Right forelimb (tissue), 1 donor: ENCODE results near the gene SLC25A46.
A peak's percentile ranks its signal among the peaks of the same experiment; 100 is the strongest.
"Not testable (repeated sequence)": the region's sequence is repeated elsewhere in the genome, so short reads cannot be mapped to it uniquely, and the experiment has no call there.

Experiments
- DNase-seq: peaks from one replicate; pipeline ENCODE4 v3.0.0-alpha.2; 2018

SLC25A46 gene

GRCh38 chr5:110757118-110757729, 18.4 kb downstream of the SLC25A46 start:
- no peak for DNase-seq

DNA sequence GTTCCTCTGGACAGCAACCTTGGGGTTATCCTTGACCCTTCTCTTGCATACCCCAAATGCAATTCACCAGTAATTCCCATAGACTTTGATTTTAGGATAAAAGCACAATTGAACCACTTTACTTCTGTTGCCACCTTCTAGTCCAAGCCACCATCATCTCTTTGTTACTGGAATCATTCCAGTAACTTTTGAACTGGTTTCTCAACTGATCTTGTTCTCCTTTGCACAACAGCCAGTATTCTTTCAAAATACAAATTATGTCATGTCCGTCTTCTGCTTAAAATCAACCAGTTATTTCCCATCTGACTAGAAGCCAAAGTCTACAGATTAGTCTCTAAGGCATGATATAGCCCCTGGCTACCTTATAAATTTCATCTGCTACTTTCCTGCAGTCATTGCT, 21.4 kb downstream of the SLC25A46 start:
- DNase-seq: no peak

DNA sequence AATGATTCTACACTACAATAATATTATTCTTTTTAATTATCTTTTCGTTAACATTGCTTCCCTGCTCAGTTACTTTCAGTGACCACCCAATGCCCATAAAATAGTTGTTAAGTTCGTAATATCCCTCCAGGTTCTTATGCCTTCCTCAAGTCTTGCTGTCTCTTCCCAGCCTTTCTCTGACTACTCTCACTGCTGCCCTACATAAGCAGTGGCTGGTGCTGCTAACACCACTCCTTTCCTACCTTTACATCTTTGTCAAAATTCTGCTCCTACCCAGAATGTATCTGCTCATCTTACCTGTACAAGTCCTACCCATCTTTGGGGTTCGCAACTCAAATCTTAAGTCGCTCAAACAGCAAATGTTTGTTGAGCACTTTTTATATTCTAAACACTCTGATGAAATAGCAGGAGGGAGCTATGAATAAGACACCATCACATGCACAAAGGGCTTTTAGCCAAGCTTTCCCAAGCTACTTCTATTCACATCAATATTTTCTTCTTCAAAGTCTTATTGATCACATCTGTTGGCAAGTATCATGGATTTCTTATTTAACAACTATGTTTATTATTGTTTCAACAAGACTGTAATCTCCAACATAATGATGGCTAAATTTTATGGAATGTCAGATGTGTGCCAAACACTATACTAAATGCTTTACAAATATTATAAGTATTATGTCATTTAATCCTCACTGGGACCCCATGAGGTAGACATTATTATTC, 29.5 kb downstream of the SLC25A46 start:
- DNase-seq: no peak

DNA sequence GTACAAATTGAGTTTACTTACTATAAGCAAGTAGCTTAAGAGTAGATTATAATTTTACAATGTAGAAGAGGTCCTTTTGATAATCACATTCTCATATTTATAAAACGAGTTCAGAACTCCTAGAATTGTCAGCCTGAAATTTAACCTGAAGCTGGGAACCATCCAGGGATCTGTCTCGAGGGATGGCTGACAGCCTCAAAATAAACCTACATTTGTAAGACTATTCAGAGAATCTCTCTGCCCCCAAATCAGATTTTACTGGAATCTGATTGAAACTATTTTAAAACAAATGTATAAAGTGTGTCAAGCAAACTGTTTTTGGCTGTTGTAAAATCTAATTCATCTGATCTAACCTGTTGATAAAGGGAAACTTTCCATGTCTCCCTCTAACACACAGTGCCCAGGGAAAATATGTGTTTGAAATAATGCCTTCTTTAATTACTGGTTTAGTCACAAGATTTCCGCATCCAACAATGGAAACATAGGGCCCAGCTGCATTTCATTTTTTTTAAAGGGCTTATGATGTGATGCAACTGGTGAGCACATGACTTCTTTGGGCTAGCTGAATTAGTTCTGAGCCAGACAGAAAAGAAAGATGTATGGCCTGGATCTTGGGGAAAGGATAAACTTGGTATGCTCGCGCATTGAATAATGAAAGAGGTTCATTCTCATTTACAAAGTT, 30.3 kb downstream of the SLC25A46 start:
- no peak for DNase-seq

DNA sequence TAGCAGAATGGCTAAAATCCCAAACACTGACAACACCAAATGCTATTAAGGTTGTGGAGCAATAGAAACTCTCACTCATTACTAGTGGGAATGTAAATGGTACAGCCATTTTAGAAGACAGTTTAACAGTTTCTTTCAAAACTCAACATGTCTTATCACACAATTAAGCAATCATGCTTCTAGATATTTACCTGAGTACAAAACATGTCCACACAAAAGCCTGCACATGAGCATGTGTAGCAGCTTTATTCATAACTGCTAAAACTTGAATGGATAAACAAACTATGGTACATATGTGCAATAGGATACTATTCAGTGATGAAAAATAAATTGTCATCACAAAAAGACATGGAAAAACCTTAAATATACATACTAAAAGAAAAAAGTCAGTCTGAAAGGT, 31.5 kb downstream of the SLC25A46 start:
- DNase-seq: no peak

DNA sequence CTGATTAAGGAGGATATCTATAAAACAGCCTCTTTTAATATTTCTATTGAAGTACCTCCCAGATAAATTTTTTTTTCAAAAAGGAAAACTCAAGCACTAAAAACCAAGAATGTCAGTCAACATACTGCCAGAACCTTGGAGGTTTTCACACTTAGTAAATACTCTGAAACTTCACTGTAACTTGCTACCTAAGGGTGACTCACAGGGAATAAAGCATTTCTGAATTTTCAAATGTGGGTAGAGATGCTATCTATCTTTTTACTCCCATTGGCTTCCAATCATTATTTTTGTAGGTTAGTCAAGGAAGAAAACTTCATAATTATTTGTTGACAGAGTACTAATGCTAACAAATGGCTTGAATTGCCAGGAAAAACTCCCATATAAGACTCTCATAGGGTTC, 46.1 kb downstream of the SLC25A46 start:
- no peak for DNase-seq

- no peak for DNase-seq
Observed at GRCh38 chr5:110785356-110785755, 46.5 kb downstream of the SLC25A46 start.

GRCh38 chr5:110788006-110788405, 49.2 kb downstream of the SLC25A46 start:
- not testable (repeated sequence) for DNase-seq

DNA sequence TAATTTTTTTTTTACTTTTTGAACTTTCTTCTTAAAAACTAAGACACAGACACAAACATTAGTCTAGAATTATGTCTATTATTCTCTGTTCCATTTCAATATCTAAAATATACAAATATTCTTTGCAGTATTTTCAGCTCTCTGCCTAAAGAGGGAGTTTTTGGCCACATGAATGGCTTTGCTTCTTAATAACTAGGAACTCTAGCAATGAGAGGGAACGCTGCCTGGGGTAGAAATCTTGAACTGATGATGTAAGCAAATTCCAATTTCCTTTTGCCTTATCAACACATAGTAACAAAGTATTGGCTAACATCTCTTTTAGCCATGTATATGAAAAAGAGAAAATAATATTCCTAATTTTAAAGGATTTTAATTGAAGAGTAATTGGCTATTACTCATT, 51.9 kb downstream of the SLC25A46 start:
- no peak for DNase-seq

DNA sequence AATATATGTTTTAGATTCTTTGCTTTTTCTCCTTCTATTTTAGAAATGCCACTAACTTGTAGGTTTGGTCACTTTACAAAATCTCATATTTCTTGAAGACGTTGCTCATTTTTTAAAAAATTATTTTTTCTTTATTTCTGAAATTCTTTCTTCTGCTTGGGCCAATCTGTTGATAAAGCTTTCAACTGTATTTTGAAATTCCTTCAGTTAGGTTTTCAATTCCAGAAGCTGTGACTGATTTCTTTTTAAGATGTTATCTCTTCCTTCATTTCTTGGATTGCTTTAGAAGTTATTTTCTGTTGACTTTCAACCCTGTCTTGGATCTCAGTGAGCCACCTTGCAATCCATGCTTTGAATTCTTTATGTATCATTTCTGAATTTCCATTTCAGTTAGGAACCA, 64.2 kb downstream of the SLC25A46 start:
- no peak for DNase-seq

GRCh38 chr5:110803467-110804326, 64.9 kb downstream of the SLC25A46 start:
- DNase-seq: no peak

DNA sequence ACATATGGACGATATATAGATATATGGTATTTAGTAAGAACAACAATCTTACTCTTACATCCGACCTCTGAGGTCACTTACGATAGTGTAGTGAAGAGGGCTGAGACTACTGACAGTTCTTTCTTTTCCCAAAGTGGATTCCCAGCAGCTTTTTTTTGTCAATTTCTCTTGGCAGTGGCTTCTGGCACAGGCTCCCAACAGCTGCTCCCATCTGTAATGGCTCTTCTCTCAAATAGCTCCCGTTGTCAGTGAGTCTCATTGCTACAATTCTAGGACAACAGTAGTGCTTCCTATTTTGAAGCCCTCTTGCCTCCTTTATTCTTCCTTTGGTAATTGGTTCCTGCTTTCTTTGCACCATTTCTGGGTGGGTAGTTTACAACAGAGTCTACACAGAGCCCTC, 68.4 kb downstream of the SLC25A46 start:
- DNase-seq: peak; percentile 47

DNA sequence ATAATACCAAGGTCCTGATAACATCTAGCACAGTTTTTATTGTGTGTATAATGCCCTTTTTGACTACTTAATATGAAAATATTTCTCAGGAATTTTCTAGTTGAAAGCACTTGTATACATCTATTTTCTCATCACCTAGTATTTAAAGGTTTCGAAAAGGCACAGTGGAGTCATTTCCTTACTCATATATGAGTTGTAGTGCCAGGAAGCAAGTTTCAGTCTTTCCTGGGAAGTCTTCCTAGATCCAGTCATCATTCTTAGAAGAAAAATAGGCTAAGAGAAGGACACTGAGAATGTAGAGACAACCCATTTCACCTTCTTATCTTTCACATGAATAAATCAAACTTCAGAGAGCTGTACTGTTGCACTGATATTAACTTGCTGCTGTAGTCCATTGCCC, 70.2 kb downstream of the SLC25A46 start:
- no peak for DNase-seq
